Chondrocyte (in vitro differentiated cells): ENCODE measurements around the gene SIRPG. TPM values are rescaled to one million over a fixed set of nuclear protein-coding genes. Genes with fewer than 3 reads are reported as not detected.

Experiments used
- DNase-seq: peaks from one replicate; pipeline ENCODE4 v3.0.0; 2021; ENCODE audit warnings: mixed read lengths, low spot score
- H3K27ac Mint-ChIP-seq: one replicate; pipeline ENCODE4 v1.8.0; 2021; ENCODE audit warnings: mild to moderate bottlenecking, moderate library complexity, mixed read lengths; ENCODE audit not compliant: unreplicated experiment
- H3K27me3 Mint-ChIP-seq: 2 replicates; pipeline ENCODE4 v1.8.0; 2021; ENCODE audit warnings: low read depth, mixed read lengths
- H3K36me3 Mint-ChIP-seq: 2 replicates; pipeline ENCODE4 v1.8.0; 2021; ENCODE audit warnings: low read depth, mixed read lengths
- H3K4me1 Mint-ChIP-seq: 2 replicates; pipeline ENCODE4 v1.8.0; 2021; ENCODE audit warnings: low read depth, mild to moderate bottlenecking, mixed read lengths
- H3K4me3 Mint-ChIP-seq: one replicate; pipeline ENCODE4 v1.8.0; 2021; ENCODE audit warnings: mild to moderate bottlenecking, moderate library complexity, mixed read lengths; ENCODE audit not compliant: unreplicated experiment
- H3K9me3 Mint-ChIP-seq: 2 replicates; pipeline ENCODE4 v1.8.0; 2021; ENCODE audit warnings: low read depth, mixed read lengths
- CTCF ChIP-seq: fragments of 200-600 bp; sonication (generic); IDR thresholded peaks from 2 replicates; pipeline ENCODE4 v1.5.0; 2021; ENCODE audit warnings: antibody characterized with exemption, mild to moderate bottlenecking, moderate library complexity
- total RNA-seq: library from RNA; stranded (reverse); gene quantifications from 3 replicates; pipeline ENCODE4 v1.2.1, GENCODE V29; 2021

The SIRPG gene
- total RNA-seq, 1 donor from 2014 or later: not detected

- Mint-ChIP-seq H3K27ac (no peak overlapping the region), H3K4me3 (no peak overlapping the region), H3K4me1 (no peaks in the 10 kb centered on the region), H3K36me3 (no peaks in the 10 kb centered on the region), H3K9me3 (no peaks in the 10 kb centered on the region), H3K27me3 (no peaks in the 10 kb centered on the region)
- no peak for TF ChIP-seq CTCF
- DNase-seq: no peak
These were observed 68.8 kb downstream of the SIRPG start for GRCh38 chr20:1588533-1589460.

GRCh38 chr20:1587781-1588532 is 69.6 kb downstream of the SIRPG start:
- H3K4me3 Mint-ChIP-seq: no peak overlapping the region
- no peak for TF ChIP-seq CTCF
- H3K27ac Mint-ChIP-seq: no peak overlapping the region
- DNase-seq: no peak
- no peaks in the 10 kb centered on the region for H3K4me1 Mint-ChIP-seq
- H3K36me3 Mint-ChIP-seq: no peaks in the 10 kb centered on the region
- H3K9me3 Mint-ChIP-seq: no peaks in the 10 kb centered on the region
- no peaks in the 10 kb centered on the region for H3K27me3 Mint-ChIP-seq

GRCh38 chr20:1579488-1579887 is 78.1 kb downstream of the SIRPG start:
- no peak for TF ChIP-seq CTCF
- no peak overlapping the region for H3K27ac Mint-ChIP-seq
- H3K9me3 Mint-ChIP-seq: no peaks in the 10 kb centered on the region
- no peak overlapping the region for H3K4me3 Mint-ChIP-seq
- no peaks in the 10 kb centered on the region for H3K4me1 Mint-ChIP-seq
- no peaks in the 10 kb centered on the region for H3K36me3 Mint-ChIP-seq
- DNase-seq: no peak
- peaks cover 5% of the 10 kb centered on the region for H3K27me3 Mint-ChIP-seq

Other genes starting within 250 kb of the SIRPG start
- 70.9 to 83.5 TPM (median 75.3 TPM) in 3 replicates for gene NSFL1C, start 190.9 kb downstream of the SIRPG start, total RNA-seq
- gene SIRPB2, start 166.4 kb downstream of the SIRPG start, total RNA-seq: not detected in 3 replicates
- gene SIRPD, start 100.1 kb downstream of the SIRPG start, total RNA-seq: not detected in 3 replicates
- 0.58 to 2.7 TPM (median 1.6 TPM) in 3 replicates for gene SIRPB1, start 37.8 kb downstream of the SIRPG start, total RNA-seq
- 16.2 to 25.6 TPM (median 24.9 TPM) in 3 replicates for gene SIRPA, start 237.6 kb upstream of the SIRPG start, total RNA-seq